Activated B cell treated with CpG ODN at 0.5 μM for 24 hours (primary cell): ENCODE results near the gene CTNNBL1. TPM values are rescaled to one million over a fixed set of nuclear protein-coding genes. Genes with fewer than 3 reads are reported as not detected.
A peak's percentile ranks its signal among the peaks of the same experiment; 100 is the strongest.

Source experiments
- ATAC-seq: fragments of 200-7000 bp; cut with Tn5 transposase; one replicate; pipeline ENCODE4 v1.10.0; 2021; ENCODE audit warnings: low read depth, mild to moderate bottlenecking, moderate library complexity
- CTCF ChIA-PET: fragments of 350-600 bp; sonication (Branson Sonifier 250); formaldehyde crosslinking; loops from one replicate; lab custom pipeline; 2021; ENCODE audit warnings: antibody characterized with exemption; lab: Charles Lee
- POLR2A ChIA-PET: fragments of 350-600 bp; sonication (Branson Sonifier 250); formaldehyde crosslinking; loops from one replicate; lab custom pipeline; 2021; ENCODE audit warnings: antibody characterized with exemption; lab: Charles Lee
- DNase-seq: peaks from one replicate; pipeline ENCODE4 v3.0.0; 2022
- H3K27ac Mint-ChIP-seq: one replicate; pipeline ENCODE4 v1.8.0; 2020; ENCODE audit warnings: mixed read lengths
- H3K27me3 Mint-ChIP-seq: one replicate; pipeline ENCODE4 v1.8.0; 2021; ENCODE audit warnings: mixed read lengths
- H3K36me3 Mint-ChIP-seq: one replicate; pipeline ENCODE4 v1.8.0; 2021; ENCODE audit warnings: low read depth, mixed read lengths
- H3K4me1 Mint-ChIP-seq: one replicate; pipeline ENCODE4 v1.8.0; 2021; ENCODE audit warnings: mixed read lengths
- H3K4me3 Mint-ChIP-seq: one replicate; pipeline ENCODE4 v1.8.0; 2020; ENCODE audit warnings: mild to moderate bottlenecking, mixed read lengths
- H3K9me3 Mint-ChIP-seq: one replicate; pipeline ENCODE4 v1.8.0; 2020; ENCODE audit warnings: mixed read lengths
- CTCF ChIP-seq: fragments of 200-600 bp; IDR thresholded peaks from one replicate; pipeline ENCODE4 v1.8.0; 2022; ENCODE audit warnings: antibody characterized with exemption, mild to moderate bottlenecking
- intact Hi-C: fragments of 100-400 bp; cut with micrococcal nuclease; formaldehyde crosslinking; loops from one replicate; pipeline ENCODE4 v1.15.1; 2024
- total RNA-seq: library from RNA; stranded (reverse); gene quantifications from 2 replicates; pipeline ENCODE4 v1.2.3, GENCODE V29; 2022

CTNNBL1 gene
- total RNA-seq, 1 donor from 2014 or later: 102 TPM

- POLR2A ChIA-PET: interaction anchor here (1.2 kb wide), 1 partner anchor 56 kb away, joined by 3 read pairs; no protein-coding TSS in a partner anchor
- intact Hi-C loops: no loop called here
- Mint-ChIP-seq H3K4me1 (peaks cover 31% of the 10 kb centered on the region), H3K4me3 (no peak overlapping the region), H3K9me3 (no peaks in the 10 kb centered on the region), H3K27ac (no peak overlapping the region), H3K36me3 (peaks cover 67% of the 10 kb centered on the region), H3K27me3 (no peaks in the 10 kb centered on the region)
- TF ChIP-seq CTCF: no peak
- DNase-seq: no peak
- CTCF ChIA-PET: no interaction called here
- no peak for ATAC-seq
Measured at GRCh38 chr20:37748015-37748414, 54.2 kb downstream of the CTNNBL1 start.

GRCh38 chr20:37749218-37749617, 55.4 kb downstream of the CTNNBL1 start:
- POLR2A ChIA-PET: no interaction called here
- no peak for TF ChIP-seq CTCF
- CTCF ChIA-PET: no interaction called here
- Mint-ChIP-seq H3K27me3 (no peaks in the 10 kb centered on the region), H3K9me3 (no peaks in the 10 kb centered on the region), H3K4me1 (peaks cover 31% of the 10 kb centered on the region), H3K36me3 (peaks cover 66% of the 10 kb centered on the region), H3K4me3 (no peak overlapping the region), H3K27ac (peak overlapping the region; percentile 73)
- intact Hi-C loops: no loop called here
- DNase-seq (no peak), ATAC-seq (no peak)

- Mint-ChIP-seq H3K27ac (peak overlapping the region; percentile 35), H3K36me3 (peaks cover 64% of the 10 kb centered on the region), H3K4me1 (peaks cover 29% of the 10 kb centered on the region), H3K27me3 (no peaks in the 10 kb centered on the region), H3K9me3 (no peaks in the 10 kb centered on the region), H3K4me3 (no peak overlapping the region)
- CTCF ChIA-PET: no interaction called here
- POLR2A ChIA-PET: interaction anchor here (0.7 kb wide), 1 partner anchor 56 kb away, joined by 3 read pairs; the partner anchor contains the start of gene CTNNBL1
- peak; percentile 69 for ATAC-seq
- no peak for TF ChIP-seq CTCF
- intact Hi-C loops: loop anchor here (10.0 kb wide), 2 partner anchors 55 to 175 kb away; no protein-coding TSS in a partner anchor
- no peak for DNase-seq
Measured at GRCh38 chr20:37749620-37750403, 56.0 kb downstream of the CTNNBL1 start.

GRCh38 chr20:37755665-37756064, 61.8 kb downstream of the CTNNBL1 start:
- ChIA-PET POLR2A (interaction anchor here (0.7 to 1.2 kb wide), 2 partner anchors 13 to 237 kb away, joined by 3 read pairs; no protein-coding TSS in a partner anchor), CTCF (interaction anchor here (1.6 kb wide), 1 partner anchor 19 kb away, joined by 4 read pairs; no protein-coding TSS in a partner anchor)
- no peak for ATAC-seq
- peaks cover 22% of the 10 kb centered on the region for H3K4me1 Mint-ChIP-seq
- intact Hi-C loops: loop anchor here (2.0 to 10.0 kb wide), 3 partner anchors 49 to 237 kb away; no protein-coding TSS in a partner anchor
- no peaks in the 10 kb centered on the region for H3K27me3 Mint-ChIP-seq
- H3K4me3 Mint-ChIP-seq: no peak overlapping the region
- DNase-seq: no peak
- no peaks in the 10 kb centered on the region for H3K9me3 Mint-ChIP-seq
- TF ChIP-seq CTCF: no peak
- H3K27ac Mint-ChIP-seq: no peak overlapping the region
- H3K36me3 Mint-ChIP-seq: peaks cover 56% of the 10 kb centered on the region

- Mint-ChIP-seq H3K27ac (no peak overlapping the region), H3K9me3 (no peaks in the 10 kb centered on the region), H3K36me3 (peaks cover 55% of the 10 kb centered on the region), H3K4me1 (peaks cover 20% of the 10 kb centered on the region), H3K4me3 (no peak overlapping the region), H3K27me3 (no peaks in the 10 kb centered on the region)
- POLR2A ChIA-PET: no interaction called here
- DNase-seq (no peak), ATAC-seq (no peak)
- intact Hi-C loops: loop anchor here (2.0 to 10.0 kb wide), 3 partner anchors 49 to 237 kb away; no protein-coding TSS in a partner anchor
- no peak for TF ChIP-seq CTCF
- CTCF ChIA-PET: interaction anchor here (1.6 kb wide), 1 partner anchor 18 kb away, joined by 4 read pairs; no protein-coding TSS in a partner anchor
Measured at GRCh38 chr20:37756234-37756633, 62.4 kb downstream of the CTNNBL1 start.
